B cell (primary cell): ENCODE measurements around the gene RNF150.

Experiments used
- EZH2 ChIP-seq: IDR thresholded peaks from 2 replicates; pipeline ENCODE4 v1.6.1; 2012; ENCODE audit warnings: borderline replicate concordance, low read depth, mild to moderate bottlenecking, moderate library complexity, low read length; ENCODE audit not compliant: insufficient read depth, poor library complexity, severe bottlenecking
- TF ChIP-seq, protein P1 (sequence below): fragments of 200-600 bp; IDR thresholded peaks from one replicate; pipeline ENCODE4 v1.8.0; 2022; ENCODE audit warnings: antibody characterized with exemption, mild to moderate bottlenecking

DNA sequence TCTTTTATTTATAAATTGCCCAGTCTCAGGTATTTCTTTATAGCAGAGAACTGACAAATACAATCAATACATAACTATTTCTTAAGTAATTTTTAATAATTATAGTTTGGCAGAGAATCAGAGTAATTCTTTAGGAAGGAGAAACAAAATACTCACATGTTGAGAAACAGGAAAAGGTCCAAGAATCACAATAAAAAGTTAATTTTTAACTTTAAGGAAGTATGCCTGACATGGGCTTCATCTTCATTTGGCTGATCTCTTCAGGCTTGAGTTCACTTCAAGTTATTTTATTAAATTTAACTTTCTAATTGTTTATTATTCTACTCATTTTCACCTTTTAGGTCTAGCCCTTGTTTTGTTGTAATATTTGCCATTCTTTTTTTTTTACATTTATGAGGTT, 36.1 kb upstream of the RNF150 start:
- TF ChIP-seq, protein P1, sequence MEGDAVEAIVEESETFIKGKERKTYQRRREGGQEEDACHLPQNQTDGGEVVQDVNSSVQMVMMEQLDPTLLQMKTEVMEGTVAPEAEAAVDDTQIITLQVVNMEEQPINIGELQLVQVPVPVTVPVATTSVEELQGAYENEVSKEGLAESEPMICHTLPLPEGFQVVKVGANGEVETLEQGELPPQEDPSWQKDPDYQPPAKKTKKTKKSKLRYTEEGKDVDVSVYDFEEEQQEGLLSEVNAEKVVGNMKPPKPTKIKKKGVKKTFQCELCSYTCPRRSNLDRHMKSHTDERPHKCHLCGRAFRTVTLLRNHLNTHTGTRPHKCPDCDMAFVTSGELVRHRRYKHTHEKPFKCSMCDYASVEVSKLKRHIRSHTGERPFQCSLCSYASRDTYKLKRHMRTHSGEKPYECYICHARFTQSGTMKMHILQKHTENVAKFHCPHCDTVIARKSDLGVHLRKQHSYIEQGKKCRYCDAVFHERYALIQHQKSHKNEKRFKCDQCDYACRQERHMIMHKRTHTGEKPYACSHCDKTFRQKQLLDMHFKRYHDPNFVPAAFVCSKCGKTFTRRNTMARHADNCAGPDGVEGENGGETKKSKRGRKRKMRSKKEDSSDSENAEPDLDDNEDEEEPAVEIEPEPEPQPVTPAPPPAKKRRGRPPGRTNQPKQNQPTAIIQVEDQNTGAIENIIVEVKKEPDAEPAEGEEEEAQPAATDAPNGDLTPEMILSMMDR = no peak
- TF ChIP-seq EZH2 = no peak
